GM12801 (cell line): ENCODE results near the gene VPS18.

Experiments used
- TF ChIP-seq, protein P1 (sequence below): IDR thresholded peaks from one replicate; pipeline ENCODE4 v1.5.1; 2011; ENCODE audit warnings: control low read depth; ENCODE audit not compliant: insufficient read length; ENCODE audit errors: extremely low read depth

VPS18 gene, protein sequence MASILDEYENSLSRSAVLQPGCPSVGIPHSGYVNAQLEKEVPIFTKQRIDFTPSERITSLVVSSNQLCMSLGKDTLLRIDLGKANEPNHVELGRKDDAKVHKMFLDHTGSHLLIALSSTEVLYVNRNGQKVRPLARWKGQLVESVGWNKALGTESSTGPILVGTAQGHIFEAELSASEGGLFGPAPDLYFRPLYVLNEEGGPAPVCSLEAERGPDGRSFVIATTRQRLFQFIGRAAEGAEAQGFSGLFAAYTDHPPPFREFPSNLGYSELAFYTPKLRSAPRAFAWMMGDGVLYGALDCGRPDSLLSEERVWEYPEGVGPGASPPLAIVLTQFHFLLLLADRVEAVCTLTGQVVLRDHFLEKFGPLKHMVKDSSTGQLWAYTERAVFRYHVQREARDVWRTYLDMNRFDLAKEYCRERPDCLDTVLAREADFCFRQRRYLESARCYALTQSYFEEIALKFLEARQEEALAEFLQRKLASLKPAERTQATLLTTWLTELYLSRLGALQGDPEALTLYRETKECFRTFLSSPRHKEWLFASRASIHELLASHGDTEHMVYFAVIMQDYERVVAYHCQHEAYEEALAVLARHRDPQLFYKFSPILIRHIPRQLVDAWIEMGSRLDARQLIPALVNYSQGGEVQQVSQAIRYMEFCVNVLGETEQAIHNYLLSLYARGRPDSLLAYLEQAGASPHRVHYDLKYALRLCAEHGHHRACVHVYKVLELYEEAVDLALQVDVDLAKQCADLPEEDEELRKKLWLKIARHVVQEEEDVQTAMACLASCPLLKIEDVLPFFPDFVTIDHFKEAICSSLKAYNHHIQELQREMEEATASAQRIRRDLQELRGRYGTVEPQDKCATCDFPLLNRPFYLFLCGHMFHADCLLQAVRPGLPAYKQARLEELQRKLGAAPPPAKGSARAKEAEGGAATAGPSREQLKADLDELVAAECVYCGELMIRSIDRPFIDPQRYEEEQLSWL

DNA sequence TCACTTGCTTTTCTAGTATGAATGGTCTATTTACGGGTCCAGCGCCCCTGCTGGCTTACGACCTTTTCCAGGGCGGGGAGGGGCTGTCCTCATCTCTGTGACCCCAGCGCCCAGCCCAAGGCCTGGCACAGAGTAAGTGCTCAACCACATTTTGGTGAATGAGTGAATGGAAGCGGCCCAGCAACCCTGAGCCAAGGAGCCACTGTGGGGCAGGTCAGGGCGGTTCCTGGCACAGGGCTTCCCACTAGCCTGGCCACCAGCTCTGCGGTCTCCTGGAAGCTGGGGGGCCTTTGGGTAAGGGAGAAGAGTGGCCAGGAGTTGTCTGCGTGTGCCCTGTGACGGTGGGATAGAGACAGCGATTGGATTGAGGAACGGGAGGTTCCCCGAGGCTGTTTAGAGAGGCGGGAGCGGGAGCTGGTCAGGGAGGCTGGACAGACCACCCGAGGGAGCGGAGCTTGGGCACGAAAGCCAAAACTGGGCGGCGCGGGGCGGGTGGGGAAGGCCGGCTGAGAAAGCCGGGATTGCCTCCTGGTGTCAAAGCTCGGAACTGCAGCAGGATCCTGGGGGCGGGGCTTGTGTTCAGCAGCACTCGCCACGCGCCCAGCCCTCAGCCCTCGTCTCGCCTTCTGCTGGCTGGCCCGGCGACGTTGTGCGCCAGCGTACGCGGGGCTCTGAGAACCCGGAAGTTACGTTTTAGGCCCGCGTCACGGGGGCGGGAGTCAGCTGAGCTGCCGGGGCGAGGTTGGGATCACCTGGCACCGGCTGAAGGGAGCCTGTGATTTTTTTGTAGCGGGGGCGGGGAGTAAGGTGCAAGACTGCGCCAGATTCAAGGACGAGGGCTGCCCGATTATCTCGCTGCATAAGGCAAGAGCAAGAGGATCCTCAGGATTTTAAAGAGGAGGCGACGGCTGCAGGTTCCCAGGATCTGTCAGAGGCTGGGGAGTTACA, at the start of gene VPS18:
Gene VPS18, plus strand, starts transcription at position 718 of the 948 bp plus-strand sequence. CDS start 319 bp downstream, outside the sequence.
- TF ChIP-seq, protein P1, sequence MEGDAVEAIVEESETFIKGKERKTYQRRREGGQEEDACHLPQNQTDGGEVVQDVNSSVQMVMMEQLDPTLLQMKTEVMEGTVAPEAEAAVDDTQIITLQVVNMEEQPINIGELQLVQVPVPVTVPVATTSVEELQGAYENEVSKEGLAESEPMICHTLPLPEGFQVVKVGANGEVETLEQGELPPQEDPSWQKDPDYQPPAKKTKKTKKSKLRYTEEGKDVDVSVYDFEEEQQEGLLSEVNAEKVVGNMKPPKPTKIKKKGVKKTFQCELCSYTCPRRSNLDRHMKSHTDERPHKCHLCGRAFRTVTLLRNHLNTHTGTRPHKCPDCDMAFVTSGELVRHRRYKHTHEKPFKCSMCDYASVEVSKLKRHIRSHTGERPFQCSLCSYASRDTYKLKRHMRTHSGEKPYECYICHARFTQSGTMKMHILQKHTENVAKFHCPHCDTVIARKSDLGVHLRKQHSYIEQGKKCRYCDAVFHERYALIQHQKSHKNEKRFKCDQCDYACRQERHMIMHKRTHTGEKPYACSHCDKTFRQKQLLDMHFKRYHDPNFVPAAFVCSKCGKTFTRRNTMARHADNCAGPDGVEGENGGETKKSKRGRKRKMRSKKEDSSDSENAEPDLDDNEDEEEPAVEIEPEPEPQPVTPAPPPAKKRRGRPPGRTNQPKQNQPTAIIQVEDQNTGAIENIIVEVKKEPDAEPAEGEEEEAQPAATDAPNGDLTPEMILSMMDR, result no peak

DNA sequence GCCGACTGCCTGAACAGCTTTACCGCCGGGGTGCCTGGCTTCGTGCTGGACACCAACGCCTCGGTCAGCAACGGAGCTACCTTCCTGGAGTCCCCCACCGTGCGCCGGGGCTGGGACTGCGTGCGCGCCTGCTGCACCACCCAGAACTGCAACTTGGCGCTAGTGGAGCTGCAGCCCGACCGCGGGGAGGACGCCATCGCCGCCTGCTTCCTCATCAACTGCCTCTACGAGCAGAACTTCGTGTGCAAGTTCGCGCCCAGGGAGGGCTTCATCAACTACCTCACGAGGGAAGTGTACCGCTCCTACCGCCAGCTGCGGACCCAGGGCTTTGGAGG, 49.6 kb upstream of the VPS18 start:
- TF ChIP-seq, protein P1, result no peak

DNA sequence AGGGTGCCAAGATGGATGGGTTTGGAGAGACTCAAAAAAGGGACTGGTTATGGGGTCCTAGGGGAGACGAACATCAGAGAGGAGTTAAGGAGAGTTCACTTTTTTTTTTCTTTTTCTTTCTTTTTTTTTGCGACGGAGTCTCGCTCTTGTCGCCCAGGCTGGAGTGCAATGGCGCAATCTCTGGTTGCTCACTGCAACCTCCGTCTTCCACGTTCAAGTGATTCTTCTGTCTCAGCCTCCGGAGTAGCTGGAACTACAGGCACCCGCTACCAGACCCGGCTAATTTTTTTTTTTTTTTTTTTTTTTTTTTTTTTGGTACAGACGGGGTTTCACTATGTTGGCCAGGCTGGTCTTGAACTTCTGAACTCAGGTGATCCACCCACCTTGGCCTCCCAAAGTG, 49.2 kb upstream of the VPS18 start:
- TF ChIP-seq, protein P1, result no peak

DNA sequence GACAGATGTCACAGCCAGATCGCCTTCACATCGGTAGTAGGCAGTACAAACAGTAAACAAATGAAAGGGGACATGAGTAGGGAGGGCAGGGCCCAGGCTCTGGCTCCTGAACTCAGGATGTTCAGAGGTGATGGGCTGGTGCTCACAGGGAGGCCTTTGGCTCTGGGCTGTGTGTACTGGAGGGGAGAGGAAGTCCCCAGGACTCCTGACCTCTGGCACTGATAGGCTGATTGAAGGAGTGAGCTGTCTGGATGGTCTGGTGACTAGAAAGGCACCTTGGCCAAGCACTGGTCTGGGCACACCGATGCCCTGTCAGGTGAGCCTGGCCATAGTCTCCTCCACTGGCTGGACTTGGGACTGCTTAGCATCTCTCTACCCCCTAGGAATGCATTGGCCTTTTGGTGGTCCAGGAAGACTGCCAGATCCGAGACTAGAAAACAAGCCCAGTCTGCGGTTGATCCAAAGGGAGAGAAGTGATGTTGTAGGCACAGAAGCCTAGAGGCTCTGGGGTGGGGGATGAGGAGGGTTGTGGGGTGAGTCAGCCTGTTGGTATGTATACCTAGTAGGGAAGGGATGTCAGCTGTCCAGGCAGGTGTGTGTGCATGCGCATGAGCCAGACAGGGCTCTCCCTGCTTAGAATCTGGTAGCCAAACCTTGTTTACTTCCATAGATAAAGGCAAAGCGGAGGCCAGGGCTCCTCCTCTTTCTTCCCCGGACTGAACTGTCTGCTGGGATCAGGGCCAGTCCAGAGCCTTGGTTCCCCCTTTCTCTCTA, 48.6 kb upstream of the VPS18 start:
- TF ChIP-seq, protein P1, result no peak

DNA sequence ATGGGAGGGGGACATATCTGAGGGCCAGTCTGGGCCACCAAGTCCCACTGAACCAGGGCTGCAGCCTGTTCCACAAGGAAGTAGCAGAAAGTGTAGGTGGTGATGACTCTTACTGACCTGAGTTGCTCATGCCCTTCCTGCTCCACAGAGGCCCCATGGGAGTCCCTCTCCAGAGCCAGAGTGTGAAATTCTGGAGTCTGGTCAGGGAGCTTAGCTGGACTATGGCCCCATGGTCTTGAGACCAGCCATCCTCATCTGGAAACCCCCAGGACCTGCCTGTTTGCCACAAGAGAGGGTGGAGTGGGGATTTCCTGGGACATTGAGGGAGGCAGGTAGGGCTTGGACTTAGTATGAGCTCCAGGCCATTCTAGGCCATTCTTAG, 47.4 kb upstream of the VPS18 start:
- TF ChIP-seq, protein P1, result no peak

DNA sequence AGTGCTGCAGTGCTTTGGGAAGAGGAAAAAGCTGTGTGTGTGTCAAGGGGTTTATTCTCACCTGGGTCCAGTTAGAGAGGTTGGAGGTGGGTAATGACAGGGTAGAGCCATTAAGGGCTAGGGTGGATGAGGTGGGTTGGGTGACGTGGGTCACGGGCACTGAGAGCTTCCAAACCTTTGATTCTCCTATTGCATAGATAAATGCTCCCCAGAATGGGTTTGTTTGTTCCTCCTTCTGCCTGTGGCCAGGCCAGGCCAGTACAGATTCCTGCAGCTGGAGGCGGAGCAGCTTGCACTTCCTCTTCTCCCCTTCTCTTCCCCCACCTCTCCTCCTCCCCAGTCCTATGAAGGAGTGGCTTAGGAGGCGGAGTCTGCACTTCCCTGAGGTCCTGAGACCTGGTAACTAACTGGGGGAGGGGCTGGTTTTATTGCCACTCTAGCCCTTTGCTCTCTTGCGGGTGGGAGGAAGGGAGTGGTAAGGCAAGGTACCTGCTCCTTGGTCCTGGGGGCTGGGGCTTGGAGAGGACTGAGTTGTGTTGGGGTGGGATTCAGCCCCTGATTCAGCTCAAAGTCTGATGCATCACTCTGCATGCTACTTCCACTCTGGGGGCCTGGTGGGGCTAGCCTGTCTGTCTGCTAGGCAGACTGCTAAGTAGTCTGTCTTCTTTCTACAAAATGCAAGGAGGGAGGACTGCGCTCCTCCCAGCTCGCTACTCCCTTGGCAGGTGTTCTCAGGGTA, 46.9 kb upstream of the VPS18 start:
- TF ChIP-seq, protein P1, result no peak
